NT2/D1 (cell line): ENCODE data around the gene HS3ST6.
"Not testable (repeated sequence)": the region's sequence is repeated elsewhere in the genome, so short reads cannot be mapped to it uniquely, and the experiment has no call there.

ENCODE experiments used
- YY1 ChIP-seq: IDR thresholded peaks from 2 replicates; pipeline ENCODE4 v1.6.1; 2011; ENCODE audit not compliant: insufficient read length, insufficient read depth
- ZNF274 ChIP-seq: IDR thresholded peaks from 2 replicates; pipeline ENCODE4 v1.6.1; 2011; ENCODE audit warnings: mild to moderate bottlenecking, low read depth, low read length

GRCh38 chr16:1939833-1940232 lies 21.6 kb upstream of the HS3ST6 start:
- not testable (repeated sequence) for TF ChIP-seq YY1, ZNF274
